Stimulated activated CD4-positive, alpha-beta T cell treated with anti-CD3 and anti-CD28 coated beads, Interleukin-15, amount 100 ng/mL, for 48 hours (primary cell): ENCODE measurements around the gene HOMER2.

ENCODE experiments used
- DNase-seq, 2 donors: peaks; one replicate each; pipeline ENCODE4 v3.0.0-alpha.2; 2020; ENCODE audit warnings: low read depth in 2 of 2

HOMER2 gene

GRCh38 chr15:82930461-82930860 lies 22.1 kb downstream of the HOMER2 start:
- no peak for DNase-seq

- DNase-seq = no peak
These were observed 23.8 kb downstream of the HOMER2 start for GRCh38 chr15:82928711-82929110.

GRCh38 chr15:82923744-82924143 lies 28.8 kb downstream of the HOMER2 start:
- DNase-seq = no peak

GRCh38 chr15:82922737-82923136 lies 29.8 kb downstream of the HOMER2 start:
- no peak for DNase-seq

- DNase-seq = no peak
These were observed 30.6 kb downstream of the HOMER2 start for GRCh38 chr15:82921939-82922338.

- no peak for DNase-seq
These were observed 31.3 kb downstream of the HOMER2 start for GRCh38 chr15:82921242-82921641.

GRCh38 chr15:82919231-82919886 lies 33.2 kb downstream of the HOMER2 start:
- no peak for DNase-seq

GRCh38 chr15:82918607-82919230 lies 33.8 kb downstream of the HOMER2 start:
- DNase-seq = no peak

- DNase-seq = no peak
These were observed 34.4 kb downstream of the HOMER2 start for GRCh38 chr15:82918162-82918561.

- no peak for DNase-seq
These were observed 35.3 kb downstream of the HOMER2 start for GRCh38 chr15:82917249-82917648.

GRCh38 chr15:82916161-82916952 lies 36.2 kb downstream of the HOMER2 start:
- no peak for DNase-seq

GRCh38 chr15:82914396-82914795 lies 38.1 kb downstream of the HOMER2 start:
- DNase-seq = no peak

GRCh38 chr15:82911458-82911857 lies 41.1 kb downstream of the HOMER2 start:
- DNase-seq = no peak

GRCh38 chr15:82910721-82911120 lies 41.8 kb downstream of the HOMER2 start:
- no peak for DNase-seq

- no peak for DNase-seq
These were observed 43.3 kb downstream of the HOMER2 start for GRCh38 chr15:82909080-82909815.

- DNase-seq = no peak
These were observed 45.2 kb downstream of the HOMER2 start for GRCh38 chr15:82907350-82907749.

- DNase-seq = no peak
These were observed 47.9 kb downstream of the HOMER2 start for GRCh38 chr15:82904574-82904973.

GRCh38 chr15:82903511-82903910 lies 49.0 kb downstream of the HOMER2 start:
- no peak for DNase-seq

- no peak for DNase-seq
These were observed 51.3 kb downstream of the HOMER2 start for GRCh38 chr15:82901114-82901805.

GRCh38 chr15:82900511-82901060 lies 51.9 kb downstream of the HOMER2 start:
- DNase-seq = no peak

GRCh38 chr15:82898961-82899360 lies 53.6 kb downstream of the HOMER2 start:
- DNase-seq = no peak
